Renal cortical epithelial cell (primary cell): ENCODE measurements around the gene SDK2. TPM values are rescaled to one million over a fixed set of nuclear protein-coding genes. Genes with fewer than 3 reads are reported as not detected.

Experiments used
- DNase-seq: peaks from one replicate; pipeline ENCODE4 v3.0.0-alpha.2; 2011; ENCODE audit warnings: low read depth
- total RNA-seq: library from RNA; depleted of rRNA; stranded (reverse); fragments of >200 nt; gene quantifications from 2 replicates; pipeline ENCODE4 v1.2.3, GENCODE V29; 2014

Gene SDK2
- total RNA-seq, 1 donor from 2014 or later, result 0.10 TPM

DNA sequence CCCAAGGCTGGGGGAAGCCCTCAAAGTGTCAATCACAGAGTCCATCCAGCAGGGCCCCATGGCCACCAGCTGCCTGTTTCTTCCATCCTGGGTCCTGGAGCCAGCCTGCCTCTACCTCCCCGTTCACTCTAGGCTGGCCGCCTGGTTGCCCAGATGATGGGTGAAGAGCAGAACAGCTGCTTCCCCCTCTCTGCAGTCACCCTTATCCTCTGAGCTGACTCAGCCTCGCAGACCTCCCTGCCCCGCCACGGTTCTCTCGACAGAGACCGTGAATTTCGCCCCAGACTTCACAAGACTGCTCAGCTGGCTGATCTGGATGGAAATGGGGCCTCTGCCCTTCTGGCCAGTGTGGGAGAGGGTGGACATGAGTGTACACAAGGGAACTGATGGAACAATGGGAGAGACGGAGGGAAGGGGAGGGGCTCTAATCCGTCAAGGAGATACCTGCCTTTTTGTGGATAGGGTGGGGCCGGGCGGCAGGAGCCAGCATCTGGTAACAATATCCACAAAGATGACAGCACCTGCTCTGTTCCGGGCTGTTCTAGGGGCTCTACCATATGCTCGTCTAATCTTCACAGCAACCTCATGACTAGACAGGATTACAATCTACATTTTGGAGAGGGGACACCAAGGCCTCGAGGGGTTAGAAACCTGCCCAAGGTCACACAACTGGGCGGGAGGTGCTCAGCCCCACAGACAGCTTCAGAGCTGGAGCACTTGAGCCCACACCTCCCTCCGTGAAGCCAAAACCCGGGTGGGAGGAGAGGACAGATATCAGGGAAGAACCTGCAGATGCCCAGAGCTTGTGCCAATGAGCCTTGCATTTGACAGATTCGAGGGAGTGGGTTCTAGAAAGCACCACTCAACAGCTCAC lies 136.0 kb downstream of the SDK2 start:
- DNase-seq, result no peak

DNA sequence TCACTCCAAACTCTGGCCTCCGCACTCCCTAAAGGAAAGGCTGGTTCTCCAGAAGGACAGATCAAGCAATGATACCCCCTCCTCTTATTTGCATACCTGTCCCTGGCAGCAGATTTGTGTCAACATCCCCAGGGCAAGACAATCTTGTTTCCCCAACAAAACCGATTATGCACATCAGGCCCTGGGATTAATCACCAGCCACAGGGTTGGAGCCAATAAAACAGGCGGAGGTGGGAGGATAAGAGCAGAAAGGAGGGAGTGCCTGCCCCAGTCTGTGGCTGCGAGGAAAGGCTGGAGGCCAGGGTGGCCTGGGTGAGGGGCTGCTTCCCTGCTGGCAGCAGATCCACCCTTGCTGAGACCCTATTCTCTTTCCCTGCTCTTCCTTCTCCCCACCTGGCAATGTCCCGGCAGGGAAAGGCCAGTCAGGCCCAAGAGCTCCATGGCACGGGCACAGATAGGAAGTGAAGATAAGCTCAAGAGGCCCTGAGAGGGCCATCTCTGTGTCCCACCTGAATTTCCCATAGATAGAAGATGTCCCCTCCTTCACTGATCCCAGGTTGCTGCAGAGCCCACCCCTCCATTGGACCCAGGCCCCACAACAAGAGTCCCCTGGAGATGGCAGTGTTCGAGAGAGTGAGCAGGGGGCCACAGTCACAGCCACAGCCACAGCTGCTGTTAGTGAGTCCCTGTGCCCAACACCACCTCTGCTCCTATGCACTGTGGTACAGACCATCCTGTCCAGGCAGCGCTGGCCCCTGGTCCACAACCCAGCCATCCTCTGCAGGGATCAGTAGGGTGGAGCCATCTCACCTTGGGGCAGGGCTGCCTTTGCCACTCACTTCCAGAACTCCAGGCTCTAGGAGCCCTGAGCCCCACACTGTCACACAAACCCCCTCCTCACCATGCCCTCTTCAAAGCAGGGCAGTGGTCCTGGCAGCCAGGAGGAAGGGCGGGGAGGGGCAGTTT lies 137.5 kb downstream of the SDK2 start:
- no peak for DNase-seq

DNA sequence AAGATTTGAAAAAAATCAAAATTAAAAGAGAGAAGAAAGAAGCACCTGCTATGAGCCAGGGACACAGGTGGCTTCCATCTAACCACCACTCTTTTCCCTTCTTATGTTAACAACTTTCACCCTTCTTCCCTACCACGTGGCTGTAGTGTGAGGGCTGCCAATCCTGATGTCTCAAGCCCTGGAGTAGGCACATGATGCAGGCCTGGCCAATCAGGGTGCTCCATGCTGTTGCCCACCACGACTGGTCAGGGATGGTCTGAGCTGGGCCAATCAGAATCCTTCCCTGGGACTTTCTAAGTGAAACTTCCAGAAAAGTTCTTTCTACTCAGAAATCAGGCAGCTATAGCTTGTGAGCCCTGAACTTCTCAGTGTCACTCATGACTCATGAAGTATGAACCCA lies 140.7 kb downstream of the SDK2 start:
- DNase-seq, result no peak

DNA sequence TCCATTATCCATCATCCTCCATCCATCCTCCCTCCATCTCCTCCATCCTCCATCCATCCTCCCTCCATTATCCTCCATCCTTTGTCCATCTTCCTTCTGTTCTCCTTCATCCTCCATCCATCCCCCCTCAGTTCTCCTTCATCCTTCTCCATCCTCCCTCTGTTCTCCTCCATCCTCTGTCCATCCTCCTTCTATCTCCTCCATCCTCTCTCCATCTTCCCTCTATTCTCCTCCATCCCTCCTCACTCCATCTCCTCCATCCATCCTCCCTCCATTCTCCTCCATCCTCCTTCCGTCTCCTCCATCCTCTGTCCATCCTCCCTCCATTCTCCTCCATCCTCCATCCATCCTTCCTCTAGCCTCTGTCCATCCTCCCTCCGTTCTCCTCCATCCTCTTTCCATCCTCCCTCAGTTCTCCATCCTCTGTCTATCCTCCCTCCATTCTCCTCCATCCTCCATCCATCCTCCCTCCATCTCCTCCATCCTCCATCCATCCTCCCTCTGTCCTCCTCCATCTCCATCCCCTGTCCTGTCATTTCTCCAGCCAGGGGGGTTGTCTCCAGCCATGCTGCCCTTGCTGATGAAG lies 143.7 kb downstream of the SDK2 start:
- DNase-seq, result no peak

DNA sequence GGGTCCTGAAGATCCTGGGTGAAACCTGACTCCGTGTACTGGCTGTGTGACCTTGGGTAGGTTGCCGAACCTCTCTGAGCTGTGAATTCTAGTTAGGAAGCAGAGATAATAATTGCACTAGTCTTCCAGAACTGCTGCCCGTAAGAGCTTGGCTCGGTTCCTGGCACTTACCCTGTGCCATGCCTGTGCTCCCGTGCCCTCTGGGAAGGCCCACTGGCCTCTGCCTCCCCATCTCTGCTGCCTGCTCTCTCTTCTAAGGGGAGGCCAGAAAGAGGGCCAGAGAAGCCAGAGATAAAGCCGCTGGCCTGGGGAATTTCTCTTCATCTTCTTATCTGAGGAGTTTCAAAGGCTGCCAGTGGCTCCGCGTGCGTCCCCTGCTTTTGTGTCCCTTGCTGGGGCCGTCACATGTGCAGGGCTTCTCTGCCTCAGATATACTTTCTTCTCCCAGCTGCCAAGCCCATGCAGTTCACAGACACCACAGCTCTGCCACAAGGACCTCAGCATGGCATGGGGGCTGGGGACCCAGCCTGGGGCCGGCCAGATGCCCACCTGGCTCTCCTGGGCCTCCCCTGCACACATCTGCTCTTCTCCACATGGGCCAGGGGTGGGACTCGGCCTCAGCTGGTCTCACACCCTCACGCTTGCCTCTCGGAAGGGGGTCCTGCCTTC lies 145.2 kb downstream of the SDK2 start:
- DNase-seq, result no peak

DNA sequence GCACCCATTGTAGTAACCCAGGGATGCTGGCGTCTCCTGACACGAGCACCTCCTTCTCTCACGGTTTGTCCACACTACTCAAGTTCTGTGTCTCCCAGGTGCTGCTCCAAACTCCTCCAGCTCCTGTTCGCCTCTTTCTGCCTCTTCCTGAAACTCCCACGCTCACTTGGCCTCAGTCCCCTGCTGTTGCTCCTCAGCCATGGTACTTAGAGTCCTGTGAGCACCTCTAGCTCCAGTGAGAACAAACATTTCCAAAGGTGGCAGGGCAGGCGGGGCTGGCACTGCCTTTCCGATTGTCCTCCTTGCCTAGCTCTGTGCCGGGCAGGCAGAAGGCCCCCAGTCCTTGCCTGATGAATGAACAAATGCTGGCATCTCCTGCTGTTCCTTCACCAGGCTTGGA lies 146.1 kb downstream of the SDK2 start:
- no peak for DNase-seq

DNA sequence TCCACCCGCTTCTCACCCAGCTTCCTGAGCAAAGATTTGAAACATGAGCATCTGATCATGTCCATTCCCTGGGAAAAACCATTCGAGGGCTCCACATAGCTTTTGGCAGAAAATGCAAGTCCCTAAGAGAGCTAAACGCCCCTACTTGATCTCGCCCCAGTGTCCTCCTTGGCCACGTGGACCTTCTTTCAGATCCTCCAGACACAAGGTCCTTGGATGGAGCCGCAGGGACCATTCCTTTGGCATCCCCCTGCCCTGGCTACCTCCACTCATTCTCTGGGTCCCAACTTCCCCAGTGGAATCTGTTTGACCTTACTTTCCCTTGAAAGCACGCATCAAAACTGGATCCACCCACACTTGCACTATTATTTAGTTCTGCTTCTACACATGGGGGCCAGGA lies 146.5 kb downstream of the SDK2 start:
- no peak for DNase-seq

DNA sequence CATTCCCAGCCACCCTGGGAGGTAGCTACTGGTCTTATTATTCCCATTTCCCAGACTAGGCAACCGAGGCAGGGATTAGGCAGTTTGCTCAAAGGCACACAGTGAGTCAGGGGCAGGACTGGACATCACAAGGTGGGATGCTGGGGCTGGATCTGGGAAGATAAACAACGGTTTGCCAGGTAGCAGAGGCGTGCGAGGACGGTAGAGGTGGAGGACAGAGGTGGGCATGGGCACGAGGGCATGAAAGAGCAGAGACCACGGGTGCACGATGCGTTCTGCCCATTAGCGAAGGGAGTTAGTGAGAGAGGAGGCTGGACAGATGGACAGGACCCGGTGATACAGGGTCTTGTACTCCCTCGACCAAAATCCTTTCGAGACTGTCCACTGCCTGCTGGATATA lies 148.0 kb downstream of the SDK2 start:
- no peak for DNase-seq

DNA sequence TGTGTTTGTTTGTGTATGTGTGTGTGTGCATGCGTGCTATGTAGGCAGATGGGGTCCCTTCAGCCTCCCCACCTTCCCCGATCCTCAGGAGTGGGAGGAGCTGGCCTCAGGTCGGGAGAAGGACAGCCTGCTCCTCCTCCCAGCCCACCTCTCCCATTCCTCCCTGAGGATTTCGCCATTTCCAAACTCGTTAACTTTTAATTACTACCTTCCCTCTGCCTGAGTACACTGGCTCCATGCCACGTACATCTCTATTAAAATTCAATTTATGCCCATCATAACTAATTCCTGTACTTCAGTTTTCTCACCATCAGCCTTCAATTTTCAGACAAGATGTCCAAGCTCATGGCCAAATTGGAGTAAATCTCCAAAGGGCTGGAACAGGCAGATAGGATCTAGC lies 148.6 kb downstream of the SDK2 start:
- no peak for DNase-seq

DNA sequence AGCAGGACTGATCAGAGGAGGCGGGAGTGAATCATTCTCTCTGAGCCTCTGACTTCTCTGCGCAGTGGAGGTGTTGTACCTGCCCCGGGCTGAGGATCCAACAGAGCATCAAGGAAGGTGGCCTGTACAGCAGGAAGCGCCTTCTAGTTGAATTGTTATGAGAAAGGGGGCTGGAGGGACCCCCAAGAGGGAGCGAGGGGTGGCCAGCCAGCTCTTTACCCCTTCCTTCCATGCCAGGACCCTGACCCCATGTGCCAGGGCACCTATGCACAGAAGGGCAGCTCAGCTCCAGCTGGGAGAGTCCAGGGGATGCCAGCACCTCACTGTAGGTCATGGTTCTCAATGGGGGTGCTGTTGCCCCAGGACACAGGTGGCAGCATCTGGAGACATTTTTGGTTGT lies 149.3 kb downstream of the SDK2 start:
- DNase-seq, result no peak

DNA sequence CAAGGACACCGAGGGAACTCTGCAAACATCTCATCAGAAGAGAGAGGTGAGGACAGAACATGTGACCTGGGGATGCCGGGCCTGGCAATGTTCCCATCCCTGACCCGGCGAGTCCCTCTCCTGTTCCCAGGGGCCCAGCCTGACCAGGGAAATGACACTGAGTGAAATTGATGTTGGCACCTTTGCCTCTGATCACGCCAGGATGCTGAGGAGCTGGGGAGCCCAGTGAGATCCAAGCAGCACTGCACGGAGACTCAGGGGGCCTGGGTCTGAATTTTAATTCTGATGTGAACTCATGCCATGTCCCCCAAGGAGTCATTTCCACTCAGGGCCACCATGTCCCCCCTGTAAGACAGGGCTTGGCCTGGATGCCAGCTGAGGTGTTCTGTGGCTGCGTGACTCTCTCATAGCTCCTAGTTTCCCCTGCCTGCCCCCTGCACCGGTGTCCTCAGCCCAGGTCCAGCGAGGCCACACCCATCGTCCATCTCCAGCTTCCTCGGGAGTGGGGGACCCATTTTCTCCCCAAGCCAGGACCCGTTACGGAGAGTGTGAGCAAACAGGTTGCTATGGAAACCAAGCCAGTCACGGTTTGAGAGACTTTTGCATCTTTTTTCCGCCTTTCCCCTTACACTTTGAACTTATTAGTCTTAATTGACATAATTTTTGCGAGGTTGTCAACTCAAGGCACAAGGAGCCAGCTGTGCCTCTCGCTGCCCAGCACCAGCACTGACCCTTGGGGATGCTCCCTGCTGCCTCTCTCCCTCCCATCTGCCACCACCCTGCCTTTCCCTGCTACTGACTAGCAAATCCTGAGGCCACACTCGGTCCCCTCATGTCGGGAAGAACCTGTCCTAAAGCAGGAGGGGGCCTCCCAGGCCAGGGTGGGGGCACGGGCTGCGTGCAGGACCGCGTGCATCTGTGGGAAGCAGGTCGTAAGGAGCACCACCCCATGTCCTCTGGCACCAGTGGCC lies 150.0 kb downstream of the SDK2 start:
- no peak for DNase-seq

DNA sequence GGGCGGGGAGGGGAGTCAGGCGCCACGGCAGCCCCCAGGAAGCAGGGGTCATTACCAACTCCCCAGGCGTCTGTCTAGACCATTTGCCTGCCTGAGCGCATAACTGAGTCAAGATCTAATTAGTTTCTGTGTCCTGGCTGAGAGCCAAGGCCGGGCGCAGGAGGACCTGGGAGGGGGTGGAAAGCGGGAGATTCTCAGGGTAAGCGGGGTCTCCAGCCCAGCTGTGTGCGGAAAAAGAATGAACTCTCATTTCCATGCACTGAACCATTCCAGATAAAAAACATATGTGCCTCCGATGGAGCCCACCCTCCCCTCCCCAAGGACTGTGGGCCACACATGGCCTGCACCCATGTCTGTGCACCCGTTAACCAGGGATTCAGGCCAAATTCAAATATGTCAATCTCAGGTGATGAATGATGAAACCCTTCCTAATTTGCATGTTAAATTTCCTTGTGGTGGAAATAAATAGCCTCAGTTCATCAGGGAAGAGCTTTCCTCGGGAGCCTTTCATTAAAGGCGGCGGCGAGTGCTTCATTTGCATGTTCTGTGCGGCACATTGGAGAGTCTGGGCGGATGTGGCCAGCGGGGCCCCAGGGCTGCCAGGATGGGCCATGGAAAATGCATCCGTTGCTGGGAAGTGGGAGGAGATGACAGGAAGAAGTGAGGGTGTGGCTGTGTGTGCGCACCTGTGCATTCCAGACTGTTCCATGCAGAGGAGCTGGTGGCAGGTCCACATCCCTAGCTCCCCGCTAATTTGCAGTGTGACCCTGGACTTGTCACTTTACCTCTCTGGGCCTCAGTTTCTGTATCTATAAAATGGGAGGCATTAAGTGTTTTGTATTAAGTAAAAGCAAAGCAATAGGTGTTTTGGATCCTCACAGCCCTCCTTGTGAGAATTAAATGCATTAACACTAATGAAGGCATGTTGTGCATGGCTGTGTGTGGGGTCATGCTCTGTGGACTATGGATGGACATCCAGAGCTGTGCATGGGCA lies 151.1 kb downstream of the SDK2 start:
- DNase-seq, result no peak

DNA sequence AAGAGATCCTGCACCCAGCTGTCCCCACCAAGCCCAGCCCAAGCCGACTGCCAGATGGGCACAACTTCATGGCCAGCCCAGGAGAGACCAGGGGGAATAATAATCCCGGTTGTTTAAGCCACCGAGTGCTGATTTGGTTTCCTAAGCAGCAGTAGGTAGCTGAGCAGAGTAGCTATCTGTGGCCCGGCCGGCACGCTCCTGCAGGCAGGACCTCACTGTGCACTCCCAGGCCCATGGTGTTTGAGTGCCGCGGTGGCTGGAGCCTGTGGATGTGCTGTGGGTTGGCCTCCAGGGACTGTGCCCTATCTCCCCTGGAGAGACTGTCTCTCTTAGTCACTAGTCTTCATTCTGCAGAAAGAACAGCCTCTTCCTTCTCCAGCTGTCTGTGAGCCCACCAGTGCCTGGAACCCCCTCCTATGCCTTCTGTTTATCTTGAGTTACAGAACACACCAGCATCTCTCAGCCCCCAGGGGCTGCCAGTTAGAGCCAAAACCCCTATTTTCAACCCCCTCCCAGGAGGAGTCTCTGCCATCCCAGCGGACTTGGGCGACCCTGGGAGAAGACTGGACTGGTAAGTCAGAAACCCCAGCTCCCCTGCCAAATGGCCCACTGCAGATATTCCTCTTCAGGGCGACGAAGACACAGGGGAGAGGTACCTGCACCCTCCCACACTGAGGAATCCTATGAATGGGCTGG lies 152.0 kb downstream of the SDK2 start:
- DNase-seq, result no peak

DNA sequence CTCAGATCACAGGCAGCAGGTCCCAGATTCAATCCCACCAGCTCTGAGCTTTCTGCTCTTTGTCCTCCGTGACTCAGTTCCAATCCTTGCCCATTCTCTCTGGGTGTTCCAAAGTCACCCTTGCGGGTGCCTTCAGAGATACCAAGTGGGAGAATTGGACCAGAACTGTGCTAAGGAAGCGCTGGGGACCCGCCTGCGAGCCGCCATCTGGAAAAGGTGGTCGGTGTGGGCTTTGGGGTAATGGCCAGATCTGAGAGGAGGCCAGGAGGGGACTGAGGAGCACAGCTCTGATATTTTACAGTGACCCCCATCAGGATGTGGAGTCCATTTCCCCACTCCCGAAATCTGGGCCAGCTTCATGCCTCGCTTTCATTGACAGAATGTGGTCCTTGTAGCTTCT lies 152.6 kb downstream of the SDK2 start:
- DNase-seq, result no peak

DNA sequence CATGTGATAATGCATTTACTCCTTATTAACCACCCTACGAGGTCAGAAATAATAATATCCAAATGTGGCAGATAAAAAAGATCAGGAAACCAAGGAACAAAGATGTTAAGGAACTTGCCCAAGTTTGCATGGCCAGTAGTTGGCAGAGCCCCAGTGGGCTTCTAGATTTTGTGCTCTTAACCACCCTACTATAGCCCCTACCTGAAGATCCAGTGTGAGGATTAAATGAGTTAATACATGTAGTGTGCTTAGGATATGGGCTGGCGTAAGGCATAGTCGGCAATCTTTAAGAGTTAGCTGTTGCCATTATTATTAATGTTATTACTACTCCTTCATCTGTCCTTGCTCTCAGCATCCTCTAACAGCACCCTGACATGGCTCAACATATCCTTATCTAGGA lies 153.4 kb downstream of the SDK2 start:
- DNase-seq, result no peak

DNA sequence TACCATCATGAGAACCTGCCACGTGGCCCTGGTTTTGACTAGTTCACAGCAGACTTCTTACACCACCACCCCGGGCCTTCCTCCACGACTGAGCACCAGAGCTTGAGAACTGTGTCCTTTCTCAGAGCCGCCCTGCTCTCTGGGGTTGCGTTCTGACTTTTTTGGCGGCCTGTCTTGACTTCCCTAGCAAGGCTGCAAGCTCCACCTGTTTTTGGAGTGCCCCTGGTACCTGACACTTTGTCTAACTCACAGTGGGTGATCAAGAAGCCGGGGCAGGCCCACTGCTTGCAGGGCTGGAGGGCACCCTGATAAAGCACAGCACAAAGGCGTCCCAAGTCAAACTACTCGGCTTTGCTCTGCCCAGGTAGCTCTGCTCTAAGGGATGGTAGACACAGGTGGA lies 154.3 kb downstream of the SDK2 start:
- DNase-seq, result no peak

DNA sequence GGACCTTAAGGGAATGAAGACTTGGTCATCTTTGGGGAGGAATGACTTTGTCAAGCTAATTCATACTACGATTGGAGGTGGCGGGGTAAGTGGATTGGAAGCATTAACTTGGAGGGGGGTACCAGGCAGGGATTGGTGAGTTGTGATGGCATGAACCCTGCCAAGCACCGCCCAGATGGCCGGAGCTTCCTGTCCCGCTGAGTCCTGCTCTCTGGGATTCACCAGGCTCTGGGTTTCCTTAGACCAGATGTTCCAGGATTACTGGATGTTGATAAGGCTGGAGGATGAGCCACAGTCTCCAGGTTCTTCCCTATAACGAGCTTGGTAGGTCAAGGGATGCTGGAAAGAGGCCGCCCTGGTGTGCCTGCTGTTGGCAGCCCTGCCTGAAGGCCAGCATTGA lies 154.9 kb downstream of the SDK2 start:
- no peak for DNase-seq

DNA sequence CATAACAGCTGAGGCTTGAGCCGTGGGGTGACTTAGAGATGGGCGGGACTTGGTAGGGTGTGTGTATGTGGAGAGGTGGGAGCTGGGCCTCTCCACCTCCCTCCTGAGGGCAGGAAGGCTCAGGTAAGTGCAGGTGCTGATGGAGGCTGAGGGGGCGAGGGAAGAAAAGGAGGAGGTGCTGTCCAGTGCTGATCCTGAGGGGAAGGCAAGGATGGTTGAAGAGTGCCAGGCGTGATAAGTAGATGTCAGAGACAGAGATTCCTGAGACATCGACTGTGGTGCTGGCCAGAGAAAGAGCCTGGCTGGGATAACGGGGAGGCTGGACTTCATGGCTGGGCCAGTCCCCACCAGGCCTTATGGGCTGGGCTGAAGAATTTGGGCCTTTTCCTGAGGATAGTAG lies 159.1 kb downstream of the SDK2 start:
- DNase-seq, result no peak

DNA sequence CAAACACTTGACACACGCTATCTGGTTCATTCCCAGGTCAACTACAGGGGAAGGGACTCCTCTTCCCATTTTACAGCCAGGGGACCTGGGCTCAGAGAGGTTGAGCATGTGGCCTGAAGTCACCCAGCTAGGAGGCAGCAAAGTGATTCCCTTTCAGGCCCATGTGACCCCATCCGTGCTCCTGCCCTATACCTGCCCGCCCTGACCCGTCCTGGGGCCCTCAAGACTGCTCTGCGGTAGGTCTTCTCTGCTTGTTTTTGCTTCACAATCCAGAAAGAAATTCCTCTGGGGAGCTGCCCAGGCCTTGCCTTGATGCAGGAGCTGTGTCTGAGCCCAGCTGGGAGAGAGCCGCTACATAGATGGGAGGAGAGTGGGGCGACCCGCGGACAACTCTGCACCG lies 161.4 kb downstream of the SDK2 start:
- DNase-seq, result no peak
